Astrocyte (in vitro differentiated cells and primary cell): ENCODE measurements around the gene MECR.

Experiments used
- EZH2 ChIP-seq: IDR thresholded peaks from 2 replicates; pipeline ENCODE4 v1.6.1; 2012; ENCODE audit warnings: mild to moderate bottlenecking, low read length, inconsistent platforms; ENCODE audit not compliant: insufficient read depth
- TF ChIP-seq, protein P1 (sequence below): IDR thresholded peaks from 2 replicates; pipeline ENCODE4 v1.5.1; 2011; ENCODE audit warnings: low read depth, mild to moderate bottlenecking, inconsistent platforms, low read length, moderate library complexity; ENCODE audit not compliant: insufficient read depth

DNA sequence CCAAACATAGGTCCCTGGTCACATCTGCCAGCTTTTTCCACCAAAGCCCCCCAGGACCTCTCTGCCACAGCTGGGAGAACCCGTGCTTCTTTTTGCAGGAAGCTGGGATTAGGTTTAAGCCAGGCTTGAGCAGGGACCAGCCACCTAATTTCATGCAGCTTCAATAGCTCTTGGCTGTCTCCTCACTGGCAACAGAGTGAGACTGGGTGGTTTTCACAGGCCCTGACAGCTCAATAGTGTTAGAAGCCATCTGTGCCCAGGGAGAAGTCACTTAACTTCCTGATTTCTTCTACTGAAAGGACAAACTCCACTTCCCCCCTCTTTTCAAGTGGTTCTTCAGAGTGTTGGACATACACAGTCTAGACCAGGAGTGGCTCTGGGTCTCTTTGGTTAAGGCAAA is 28.7 kb downstream of the MECR start:
- no peak for TF ChIP-seq EZH2
- TF ChIP-seq, protein P1, sequence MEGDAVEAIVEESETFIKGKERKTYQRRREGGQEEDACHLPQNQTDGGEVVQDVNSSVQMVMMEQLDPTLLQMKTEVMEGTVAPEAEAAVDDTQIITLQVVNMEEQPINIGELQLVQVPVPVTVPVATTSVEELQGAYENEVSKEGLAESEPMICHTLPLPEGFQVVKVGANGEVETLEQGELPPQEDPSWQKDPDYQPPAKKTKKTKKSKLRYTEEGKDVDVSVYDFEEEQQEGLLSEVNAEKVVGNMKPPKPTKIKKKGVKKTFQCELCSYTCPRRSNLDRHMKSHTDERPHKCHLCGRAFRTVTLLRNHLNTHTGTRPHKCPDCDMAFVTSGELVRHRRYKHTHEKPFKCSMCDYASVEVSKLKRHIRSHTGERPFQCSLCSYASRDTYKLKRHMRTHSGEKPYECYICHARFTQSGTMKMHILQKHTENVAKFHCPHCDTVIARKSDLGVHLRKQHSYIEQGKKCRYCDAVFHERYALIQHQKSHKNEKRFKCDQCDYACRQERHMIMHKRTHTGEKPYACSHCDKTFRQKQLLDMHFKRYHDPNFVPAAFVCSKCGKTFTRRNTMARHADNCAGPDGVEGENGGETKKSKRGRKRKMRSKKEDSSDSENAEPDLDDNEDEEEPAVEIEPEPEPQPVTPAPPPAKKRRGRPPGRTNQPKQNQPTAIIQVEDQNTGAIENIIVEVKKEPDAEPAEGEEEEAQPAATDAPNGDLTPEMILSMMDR, result no peak
